Measurements from ENCODE around the gene TPM4. TPM values are rescaled to one million over a fixed set of nuclear protein-coding genes. Genes with fewer than 3 reads are reported as not detected.

Gene TPM4
- total and polyA plus RNA-seq, 2 of the 13 experiments (the other 11 are each of a cell fraction or from before 2014, with no cell fraction given) = 180 to 188 TPM

DNA sequence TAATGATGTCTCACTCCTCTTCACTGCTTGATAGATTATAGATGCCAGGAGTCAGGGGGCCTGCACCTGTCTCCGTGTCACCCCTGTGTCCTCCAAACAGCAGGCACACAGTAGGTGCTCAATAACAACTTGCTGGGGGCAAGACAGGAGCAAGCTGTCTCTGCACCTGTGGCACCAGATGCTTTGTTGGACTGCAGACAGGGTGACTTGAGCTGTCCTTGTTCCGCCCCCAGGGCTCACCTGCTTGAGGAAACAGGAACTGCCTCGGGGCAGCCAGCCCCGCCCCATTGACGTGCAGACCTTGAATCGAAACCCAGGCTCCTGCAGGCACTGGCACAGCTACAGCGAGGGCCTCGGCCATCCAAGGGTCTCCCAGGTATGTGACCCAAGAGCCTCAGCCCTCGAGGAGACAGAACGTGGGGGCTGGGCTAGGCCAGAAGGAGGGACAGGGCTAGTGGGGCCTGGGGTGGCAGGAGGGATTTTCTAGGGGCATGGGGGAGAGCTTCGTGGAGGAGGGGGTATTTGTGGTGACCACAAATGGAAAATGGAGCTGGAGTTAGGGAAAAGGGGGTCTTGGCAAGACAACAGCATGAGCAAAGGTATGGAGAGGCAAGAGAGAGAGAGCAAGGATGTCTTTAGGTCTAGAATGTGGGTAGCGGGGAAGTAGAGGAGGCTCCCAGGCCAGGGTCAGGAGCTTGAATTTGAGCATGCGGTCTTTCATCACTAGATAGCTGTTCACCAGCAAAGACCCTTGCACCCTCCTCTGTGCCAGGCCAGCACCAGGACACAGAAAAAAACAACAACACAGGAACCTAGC lies 67.3 kb downstream of the TPM4 start, which contains the start of gene HSH2D (continued):
- TF ChIP-seq HNF4G (IDR thresholded peaks at IDR 0.05; ENCODE audit: borderline replicate concordance, low read depth, low read length) = no peak
- TF ChIP-seq HNF4G (CRISPR knock-in tag; IDR thresholded peaks at IDR 0.05; ENCODE audit: borderline replicate concordance, low read depth) = no peak
- no peak for TF ChIP-seq ARID2 (CRISPR knock-in tag; IDR thresholded peaks at IDR 0.05; ENCODE audit: borderline replicate concordance)
- no peak for TF ChIP-seq TSC22D2 (CRISPR knock-in tag; IDR thresholded peaks at IDR 0.05; ENCODE audit: borderline replicate concordance)
- peak; percentile 72 for TF ChIP-seq ELF1 (CRISPR knock-in tag; IDR thresholded peaks at IDR 0.05)
- no peak for TF ChIP-seq ZNF609 (CRISPR knock-in tag; IDR thresholded peaks at IDR 0.05; ENCODE audit: borderline replicate concordance)
- no peak for TF ChIP-seq MTA1 (CRISPR knock-in tag; IDR thresholded peaks at IDR 0.05; ENCODE audit: borderline replicate concordance)
- peak; percentile 36; the same call in 1 of the 2 replicates for TF ChIP-seq SALL1 (CRISPR knock-in tag; IDR thresholded peaks at IDR 0.05)
- TF ChIP-seq ZNF850 (CRISPR knock-in tag; conservative IDR thresholded peaks at IDR 0.05) = no peak
- TF ChIP-seq ZNF660 (CRISPR knock-in tag; IDR thresholded peaks at IDR 0.05; ENCODE audit: borderline replicate concordance, low read depth) = no peak
- no peak for TF ChIP-seq TEAD2 (CRISPR knock-in tag; IDR thresholded peaks at IDR 0.05)
- no peak for TF ChIP-seq SALL2 (CRISPR knock-in tag; IDR thresholded peaks at IDR 0.05)
- TF ChIP-seq, protein P1, sequence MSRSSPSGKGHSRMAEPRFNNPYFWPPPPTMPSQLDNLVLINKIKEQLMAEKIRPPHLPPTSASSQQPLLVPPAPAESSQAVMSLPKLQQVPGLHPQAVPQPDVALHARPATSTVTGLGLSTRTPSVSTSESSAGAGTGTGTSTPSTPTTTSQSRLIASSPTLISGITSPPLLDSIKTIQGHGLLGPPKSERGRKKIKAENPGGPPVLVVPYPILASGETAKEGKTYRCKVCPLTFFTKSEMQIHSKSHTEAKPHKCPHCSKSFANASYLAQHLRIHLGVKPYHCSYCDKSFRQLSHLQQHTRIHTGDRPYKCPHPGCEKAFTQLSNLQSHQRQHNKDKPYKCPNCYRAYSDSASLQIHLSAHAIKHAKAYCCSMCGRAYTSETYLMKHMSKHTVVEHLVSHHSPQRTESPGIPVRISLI (CRISPR knock-in tag; IDR thresholded peaks at IDR 0.05; ENCODE audit: borderline replicate concordance) = 0 out of 2 replicates have a peak, but pooled peaks have one; percentile 13
- TF ChIP-seq NCOA5 (CRISPR knock-in tag; IDR thresholded peaks at IDR 0.05) = no peak
- TF ChIP-seq ZMAT3 (CRISPR knock-in tag; conservative IDR thresholded peaks at IDR 0.05) = no peak
- TF ChIP-seq ZNF766 (CRISPR knock-in tag; IDR thresholded peaks at IDR 0.05; ENCODE audit: borderline replicate concordance) = no peak; the same call in 1 of the 2 replicates
- no peak for TF ChIP-seq RARG (CRISPR knock-in tag; IDR thresholded peaks at IDR 0.05; ENCODE audit: low read depth)
- TF ChIP-seq SMARCE1 (IDR thresholded peaks at IDR 0.05; ENCODE audit: borderline replicate concordance) = no peak
- no peak for TF ChIP-seq FIP1L1 (IDR thresholded peaks at IDR 0.05; ENCODE audit: borderline replicate concordance, insufficient read depth, low read depth, low read length)
- TF ChIP-seq ZNF790 (CRISPR knock-in tag; IDR thresholded peaks at IDR 0.05; ENCODE audit: borderline replicate concordance) = no peak
- TF ChIP-seq TP53 (CRISPR knock-in tag; conservative IDR thresholded peaks at IDR 0.05) = no peak
- TF ChIP-seq RELA (CRISPR knock-in tag; IDR thresholded peaks at IDR 0.05) = no peak
- TF ChIP-seq ZNF737 (CRISPR knock-in tag; IDR thresholded peaks at IDR 0.05; ENCODE audit: borderline replicate concordance) = no peak
- no peak for TF ChIP-seq MED13 (CRISPR knock-in tag; IDR thresholded peaks at IDR 0.05)
- TF ChIP-seq SAP130 (CRISPR knock-in tag; IDR thresholded peaks at IDR 0.05; ENCODE audit: low read depth) = peak; percentile 38; the same call in 1 of the 2 replicates
- no peak for TF ChIP-seq ARHGAP35 (CRISPR knock-in tag; IDR thresholded peaks at IDR 0.05; ENCODE audit: borderline replicate concordance)

All from HepG2 (cell line).